GM15510 (cell line): ENCODE data around the gene NDUFS3.

Experiments used
- POLR2A ChIP-seq: IDR thresholded peaks from 3 replicates; pipeline ENCODE4 v1.6.1; 2011; ENCODE audit warnings: borderline replicate concordance; ENCODE audit not compliant: insufficient read length; ENCODE audit errors: extremely low read depth

NDUFS3 gene

GRCh38 chr11:47586098-47586855, 7.4 kb downstream of the NDUFS3 start, which contains the start of gene FAM180B:
Gene FAM180B, plus strand, starts transcription at chr11:47586678. Its CDS starts 91 bp downstream, at chr11:47586769.
- TF ChIP-seq POLR2A: no peak

GRCh38 chr11:47587039-47587716, 8.3 kb downstream of the NDUFS3 start:
- TF ChIP-seq POLR2A: no peak

GRCh38 chr11:47587723-47588326, 9.0 kb downstream of the NDUFS3 start:
- no peak for TF ChIP-seq POLR2A

GRCh38 chr11:47589118-47589517, 10.2 kb downstream of the NDUFS3 start:
- no peak for TF ChIP-seq POLR2A

GRCh38 chr11:47589584-47589976, 10.7 kb downstream of the NDUFS3 start:
- TF ChIP-seq POLR2A: no peak

GRCh38 chr11:47589977-47590861, 11.3 kb downstream of the NDUFS3 start:
- TF ChIP-seq POLR2A: no peak

GRCh38 chr11:47591764-47592163, 12.9 kb downstream of the NDUFS3 start:
- no peak for TF ChIP-seq POLR2A

GRCh38 chr11:47592251-47592650, 13.4 kb downstream of the NDUFS3 start:
- no peak for TF ChIP-seq POLR2A

- TF ChIP-seq POLR2A: no peak
These were observed 14.1 kb downstream of the NDUFS3 start for GRCh38 chr11:47592970-47593369.

- TF ChIP-seq POLR2A: no peak
These were observed 14.6 kb downstream of the NDUFS3 start for GRCh38 chr11:47593492-47593933.

- TF ChIP-seq POLR2A: no peak
These were observed 15.3 kb downstream of the NDUFS3 start, which contains the start of gene C1QTNF4 for GRCh38 chr11:47593934-47594855. Gene C1QTNF4, minus strand, starts transcription at chr11:47594411. Its CDS starts 3,601 bp downstream, at chr11:47590810.

GRCh38 chr11:47595029-47595428, 16.2 kb downstream of the NDUFS3 start:
- TF ChIP-seq POLR2A: no peak

- TF ChIP-seq POLR2A: no peak
These were observed 17.1 kb downstream of the NDUFS3 start for GRCh38 chr11:47595967-47596366.
